ENCODE data around the gene CDKN1A.
"Not testable (repeated sequence)": the region's sequence is repeated elsewhere in the genome, so short reads cannot be mapped to it uniquely, and the experiment has no call there.

CDKN1A gene

GRCh38 chr6:36643977-36644376, 34.5 kb upstream of the CDKN1A start:
- in situ Hi-C loops (cut with MboI; ENCODE audit: low sequenced_read_pairs) = no loop called here
- DNase-seq (ENCODE audit: low spot score in 2 of 2) = no peak
- no peaks in the 10 kb centered on the region for H3K9me3 ChIP-seq

GRCh38 chr6:36649086-36649485, 29.4 kb upstream of the CDKN1A start:
- no peak for DNase-seq (ENCODE audit: low spot score in 2 of 2)
- no peaks in the 10 kb centered on the region for H3K36me3 ChIP-seq (replicated peaks)
- H3K4me1 ChIP-seq = peaks cover 5% of the 10 kb centered on the region; the same call in 1 of the 2 replicates
- H3K9me3 ChIP-seq = no peaks in the 10 kb centered on the region
- no peak overlapping the region for H3K4me3 ChIP-seq
- H3K27me3 ChIP-seq (ENCODE audit: low read depth) = no peaks in the 10 kb centered on the region
- in situ Hi-C loops (cut with MboI; ENCODE audit: low sequenced_read_pairs) = no loop called here

More at GRCh38 chr6:36643977-36644376, 34.5 kb upstream of the CDKN1A start:
- H3K36me3 ChIP-seq (replicated peaks) = no peaks in the 10 kb centered on the region
- H3K4me3 ChIP-seq = no peak overlapping the region
- H3K27me3 ChIP-seq (ENCODE audit: low read depth) = no peaks in the 10 kb centered on the region
- H3K4me1 ChIP-seq = no peaks in the 10 kb centered on the region

GRCh38 chr6:36649701-36650484, 28.6 kb upstream of the CDKN1A start:
- Histone ChIP-seq H3K36me3 (replicated peaks) (no peaks in the 10 kb centered on the region), H3K27me3 (ENCODE audit: low read depth) (no peaks in the 10 kb centered on the region), H3K4me1 (peaks cover 5% of the 10 kb centered on the region; the same call in 1 of the 2 replicates), H3K4me3 (no peak overlapping the region), H3K9me3 (no peaks in the 10 kb centered on the region)
- in situ Hi-C loops (cut with MboI; ENCODE audit: low sequenced_read_pairs) = no loop called here
- DNase-seq (ENCODE audit: low spot score in 2 of 2) = no peak

- in situ Hi-C loops (cut with MboI; ENCODE audit: low sequenced_read_pairs) = no loop called here
- Histone ChIP-seq H3K4me3 (no peak overlapping the region), H3K27me3 (ENCODE audit: low read depth) (no peaks in the 10 kb centered on the region), H3K4me1 (peaks cover 5% of the 10 kb centered on the region; the same call in 1 of the 2 replicates), H3K9me3 (no peaks in the 10 kb centered on the region), H3K36me3 (replicated peaks) (no peaks in the 10 kb centered on the region)
- peak; percentile 17 to 28 for DNase-seq (ENCODE audit: low spot score in 2 of 2)
Observed at GRCh38 chr6:36650848-36651478, 27.6 kb upstream of the CDKN1A start.

- DNase-seq (ENCODE audit: low spot score in 2 of 2) = no peak
- H3K4me1 ChIP-seq = peaks cover 5% of the 10 kb centered on the region; the same call in 1 of the 2 replicates
- H3K4me3 ChIP-seq = no peak overlapping the region
- in situ Hi-C loops (cut with MboI; ENCODE audit: low sequenced_read_pairs) = no loop called here
- H3K9me3 ChIP-seq = no peaks in the 10 kb centered on the region
- H3K27me3 ChIP-seq (ENCODE audit: low read depth) = no peaks in the 10 kb centered on the region
- no peaks in the 10 kb centered on the region for H3K36me3 ChIP-seq (replicated peaks)
Observed at GRCh38 chr6:36651659-36652379, 26.7 kb upstream of the CDKN1A start.

- H3K4me3 ChIP-seq; H3K9me3 ChIP-seq; H3K27me3 ChIP-seq (ENCODE audit: low read depth); H3K4me1 ChIP-seq; in situ Hi-C loops (cut with MboI; ENCODE audit: low sequenced_read_pairs); DNase-seq (ENCODE audit: low spot score in 2 of 2); H3K36me3 ChIP-seq (replicated peaks): not testable (repeated sequence)
Observed at GRCh38 chr6:36654469-36654868, 24.0 kb upstream of the CDKN1A start.

- no peaks in the 10 kb centered on the region for H3K27me3 ChIP-seq (ENCODE audit: low read depth)
- H3K36me3 ChIP-seq (replicated peaks) = no peaks in the 10 kb centered on the region
- H3K4me1 ChIP-seq = peaks cover 5% of the 10 kb centered on the region; the same call in 1 of the 2 replicates
- no peak for DNase-seq (ENCODE audit: low spot score in 2 of 2)
- no peaks in the 10 kb centered on the region for H3K9me3 ChIP-seq
- no peak overlapping the region for H3K4me3 ChIP-seq
- in situ Hi-C loops (cut with MboI; ENCODE audit: low sequenced_read_pairs) = no loop called here
Observed at GRCh38 chr6:36655085-36655724, 23.3 kb upstream of the CDKN1A start.

- DNase-seq (ENCODE audit: low spot score in 2 of 2) = no peak
- Histone ChIP-seq H3K27me3 (ENCODE audit: low read depth) (no peaks in the 10 kb centered on the region), H3K4me3 (no peak overlapping the region), H3K36me3 (replicated peaks) (no peaks in the 10 kb centered on the region), H3K4me1 (no peaks in the 10 kb centered on the region), H3K9me3 (no peaks in the 10 kb centered on the region)
- in situ Hi-C loops (cut with MboI; ENCODE audit: low sequenced_read_pairs) = no loop called here
Observed at GRCh38 chr6:36656441-36656840, 22.1 kb upstream of the CDKN1A start.

- DNase-seq (ENCODE audit: low spot score in 2 of 2) = no peak
- Histone ChIP-seq H3K4me3 (no peak overlapping the region), H3K36me3 (replicated peaks) (no peaks in the 10 kb centered on the region), H3K9me3 (no peaks in the 10 kb centered on the region), H3K4me1 (no peaks in the 10 kb centered on the region), H3K27me3 (ENCODE audit: low read depth) (no peaks in the 10 kb centered on the region)
- in situ Hi-C loops (cut with MboI; ENCODE audit: low sequenced_read_pairs) = no loop called here
Observed at GRCh38 chr6:36657271-36657670, 21.2 kb upstream of the CDKN1A start.

GRCh38 chr6:36657942-36658544, 20.5 kb upstream of the CDKN1A start:
- in situ Hi-C loops (cut with MboI; ENCODE audit: low sequenced_read_pairs) = no loop called here
- no peak overlapping the region for H3K4me3 ChIP-seq
- no peak for DNase-seq (ENCODE audit: low spot score in 2 of 2)
- H3K4me1 ChIP-seq = no peaks in the 10 kb centered on the region
- H3K9me3 ChIP-seq = no peaks in the 10 kb centered on the region
- no peaks in the 10 kb centered on the region for H3K36me3 ChIP-seq (replicated peaks)
- H3K27me3 ChIP-seq (ENCODE audit: low read depth) = no peaks in the 10 kb centered on the region

GRCh38 chr6:36659271-36659670, 19.2 kb upstream of the CDKN1A start:
- no peaks in the 10 kb centered on the region for H3K4me1 ChIP-seq
- no peaks in the 10 kb centered on the region for H3K9me3 ChIP-seq
- no peaks in the 10 kb centered on the region for H3K27me3 ChIP-seq (ENCODE audit: low read depth)
- H3K36me3 ChIP-seq (replicated peaks) = no peaks in the 10 kb centered on the region
- H3K4me3 ChIP-seq = no peak overlapping the region
- DNase-seq (ENCODE audit: low spot score in 2 of 2) = no peak
- in situ Hi-C loops (cut with MboI; ENCODE audit: low sequenced_read_pairs) = no loop called here

- no peaks in the 10 kb centered on the region for H3K36me3 ChIP-seq (replicated peaks)
- H3K4me1 ChIP-seq = no peaks in the 10 kb centered on the region
- H3K9me3 ChIP-seq = no peaks in the 10 kb centered on the region
- no peak for DNase-seq (ENCODE audit: low spot score in 2 of 2)
- no peaks in the 10 kb centered on the region for H3K27me3 ChIP-seq (ENCODE audit: low read depth)
- in situ Hi-C loops (cut with MboI; ENCODE audit: low sequenced_read_pairs) = no loop called here
- H3K4me3 ChIP-seq = no peak overlapping the region
Observed at GRCh38 chr6:36660771-36661471, 17.6 kb upstream of the CDKN1A start.

- Histone ChIP-seq H3K36me3 (replicated peaks) (no peaks in the 10 kb centered on the region), H3K9me3 (no peaks in the 10 kb centered on the region), H3K4me3 (no peak overlapping the region), H3K27me3 (ENCODE audit: low read depth) (no peaks in the 10 kb centered on the region), H3K4me1 (peaks cover 10% of the 10 kb centered on the region)
- in situ Hi-C loops (cut with MboI; ENCODE audit: low sequenced_read_pairs) = no loop called here
- no peak for DNase-seq (ENCODE audit: low spot score in 2 of 2)
Observed at GRCh38 chr6:36662380-36662779, 16.1 kb upstream of the CDKN1A start.
